Stimulated activated CD4-positive, alpha-beta T cell treated with anti-CD3 and anti-CD28 coated beads, Interleukin-2, amount 100 ng/mL, for 24 hours (primary cell): ENCODE results near the gene LACRT.

ENCODE experiments used
- DNase-seq, 2 donors: peaks; one replicate each; pipeline ENCODE4 v3.0.0-alpha.2; 2020

The LACRT gene

DNA sequence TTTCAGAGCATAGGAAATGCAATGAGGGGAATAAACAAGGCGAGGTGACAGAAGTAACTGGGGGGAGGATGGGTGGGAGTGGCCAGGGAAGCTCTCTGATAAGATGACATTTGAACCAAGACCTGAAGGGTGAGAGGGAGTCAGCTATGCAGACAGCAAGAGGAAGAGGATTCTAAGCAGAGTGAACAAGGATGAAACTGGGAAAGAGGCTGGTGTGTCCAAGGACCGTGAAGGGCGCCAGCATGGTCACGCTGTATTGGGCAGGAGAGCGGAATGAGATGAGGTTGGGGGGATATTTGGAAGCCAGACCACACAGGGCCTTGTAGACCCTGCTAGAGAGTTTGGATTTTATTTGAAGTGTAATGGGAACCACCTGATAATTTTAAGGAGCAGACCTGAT, 35.7 kb downstream of the LACRT start:
- DNase-seq = no peak

DNA sequence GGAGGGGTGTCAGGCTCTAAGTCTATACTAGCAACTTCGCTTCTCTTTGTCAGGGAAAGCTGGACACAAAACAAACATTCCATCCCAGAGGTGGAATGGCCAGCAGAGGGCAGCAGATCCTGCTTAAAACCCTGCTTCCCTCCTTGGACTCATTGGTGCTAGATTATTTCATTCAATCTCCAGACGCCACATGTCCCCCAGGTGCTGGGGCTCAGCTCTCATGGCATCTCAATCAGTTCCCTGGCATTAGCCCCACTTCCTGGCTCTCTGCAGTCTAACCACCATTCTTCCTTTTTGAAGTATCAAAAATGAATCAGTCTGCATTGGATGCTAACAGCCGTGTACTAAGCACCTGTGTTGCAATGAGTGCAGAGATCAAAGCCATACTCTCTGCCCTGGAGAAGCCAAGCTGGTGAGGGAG, 38.2 kb downstream of the LACRT start:
- DNase-seq = peak; percentile 69 to 72

DNA sequence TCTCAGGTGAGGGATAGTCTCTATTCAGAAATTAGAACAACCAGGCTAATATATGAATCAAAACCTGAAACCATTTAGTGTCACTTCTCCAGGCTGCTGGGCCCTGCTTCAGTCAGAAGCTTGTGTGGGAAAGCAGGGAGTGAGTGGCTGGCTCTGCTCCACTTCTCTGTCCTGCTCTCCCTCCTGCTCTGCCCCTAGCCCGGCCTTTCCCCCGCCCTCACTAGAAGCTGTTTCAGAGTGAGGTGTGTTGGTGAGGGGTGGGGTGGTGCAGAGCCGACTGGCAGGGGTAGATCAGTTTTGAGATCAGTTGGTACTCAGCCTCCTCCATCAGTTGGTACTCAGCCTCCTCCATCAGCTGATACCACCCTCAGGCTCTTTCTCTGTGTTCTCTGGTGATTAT, 39.2 kb downstream of the LACRT start:
- no peak for DNase-seq

DNA sequence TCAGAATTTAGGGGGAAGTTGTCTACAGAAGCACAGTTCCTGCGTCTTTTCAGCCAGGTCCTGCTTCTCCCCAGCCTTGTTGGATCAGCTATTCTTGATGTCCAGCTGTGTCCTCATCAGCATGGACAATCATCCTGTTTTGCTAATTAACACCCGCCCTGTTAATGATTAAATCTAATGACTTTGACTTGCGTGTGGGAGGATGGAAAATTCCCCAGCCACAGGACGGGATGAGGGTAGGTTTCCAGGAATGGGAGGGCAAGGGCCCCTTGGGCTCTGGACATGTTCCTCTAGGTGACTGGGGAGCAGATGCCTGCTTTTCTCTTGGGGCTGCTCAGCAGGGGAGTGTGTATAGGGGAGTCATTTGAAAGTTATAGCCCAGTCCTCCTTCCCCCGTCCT, 41.0 kb downstream of the LACRT start:
- no peak for DNase-seq

DNA sequence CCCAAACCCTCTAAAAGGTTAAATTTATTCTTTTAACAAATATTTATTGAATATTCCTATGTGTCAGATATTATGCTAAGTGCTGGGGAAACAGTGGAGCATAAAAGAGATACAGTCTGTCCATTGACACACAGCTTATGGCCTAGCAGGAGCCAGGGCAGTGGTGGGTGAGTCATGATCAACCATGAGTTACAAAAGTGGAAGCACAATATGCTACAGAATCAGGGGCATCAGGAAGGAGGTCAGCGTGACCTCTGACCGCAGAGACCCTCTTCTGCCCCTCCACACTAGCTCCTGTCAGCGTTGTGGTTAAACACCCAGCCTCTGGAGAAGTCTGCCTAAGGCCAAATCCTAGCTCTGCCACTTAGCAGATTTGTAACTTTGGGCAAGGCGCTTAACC, 41.6 kb downstream of the LACRT start:
- no peak for DNase-seq

DNA sequence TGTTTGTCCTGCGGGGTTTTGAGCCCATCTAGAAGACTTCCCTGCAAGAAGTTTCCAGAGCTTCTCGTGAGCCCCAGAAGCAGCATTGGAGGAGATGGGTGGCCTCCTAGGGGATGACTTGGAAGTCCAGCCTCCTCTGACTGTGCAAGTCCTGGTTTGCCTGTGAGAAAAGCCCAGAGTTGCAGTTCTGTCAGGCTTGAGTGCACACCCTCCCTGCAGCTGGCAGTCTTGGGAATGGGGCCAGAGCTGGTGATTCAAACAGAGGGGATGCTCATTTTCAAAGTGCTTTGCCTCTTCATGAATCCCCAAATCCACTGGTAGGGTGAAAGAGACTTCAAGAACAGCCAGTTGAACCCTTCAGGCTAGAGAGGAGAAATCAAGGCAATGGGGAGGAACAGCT, 42.4 kb downstream of the LACRT start:
- DNase-seq = no peak

DNA sequence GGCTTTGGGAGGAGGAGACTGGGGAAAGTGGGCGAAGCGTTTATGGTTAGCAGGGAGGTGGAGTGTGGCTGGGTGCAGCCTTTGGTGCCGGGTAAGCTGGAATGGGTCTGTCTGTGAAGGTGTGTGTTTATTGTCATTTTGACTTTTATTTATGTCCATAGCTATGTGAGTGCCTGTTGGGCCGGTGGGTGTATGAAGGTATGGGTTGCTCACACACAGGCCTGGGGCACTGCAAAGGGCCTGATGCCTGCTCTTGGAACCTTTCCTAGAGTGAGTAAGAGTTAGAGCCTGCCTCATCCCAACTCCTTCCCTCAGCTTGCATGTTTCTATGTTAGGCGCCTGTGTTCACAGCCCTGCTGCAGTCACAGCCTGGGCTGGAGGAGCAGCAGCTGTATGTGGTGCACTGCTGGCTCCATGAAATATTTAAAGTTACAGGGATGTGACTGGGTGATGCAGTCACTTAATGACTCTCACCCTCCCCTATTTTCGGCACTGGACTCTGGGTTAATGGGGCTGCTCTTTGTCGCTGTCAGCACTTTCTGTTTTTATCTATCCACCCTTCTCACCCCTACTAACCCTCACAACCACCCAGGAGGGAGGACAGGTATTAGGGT, 43.6 kb downstream of the LACRT start:
- DNase-seq = no peak

DNA sequence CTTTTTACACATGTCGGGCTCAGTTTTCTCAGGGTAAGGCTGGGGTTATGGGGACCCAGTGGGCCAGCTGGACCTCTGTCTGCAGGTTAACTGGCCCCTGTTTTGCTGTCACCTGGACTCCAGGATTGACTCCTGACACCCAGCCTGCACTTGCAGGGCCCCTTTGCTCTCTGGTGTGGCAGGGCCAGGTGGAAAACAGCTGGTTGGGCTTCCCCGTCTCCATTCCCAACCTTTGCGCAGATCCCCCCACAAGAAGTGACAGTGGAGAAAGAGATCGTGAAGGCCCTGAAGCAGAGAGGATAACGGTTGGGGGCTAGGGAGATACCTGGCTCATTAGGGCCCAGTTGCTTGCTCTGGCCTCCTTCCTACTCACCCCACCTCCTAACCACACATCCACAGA, 44.7 kb downstream of the LACRT start:
- no peak for DNase-seq

DNA sequence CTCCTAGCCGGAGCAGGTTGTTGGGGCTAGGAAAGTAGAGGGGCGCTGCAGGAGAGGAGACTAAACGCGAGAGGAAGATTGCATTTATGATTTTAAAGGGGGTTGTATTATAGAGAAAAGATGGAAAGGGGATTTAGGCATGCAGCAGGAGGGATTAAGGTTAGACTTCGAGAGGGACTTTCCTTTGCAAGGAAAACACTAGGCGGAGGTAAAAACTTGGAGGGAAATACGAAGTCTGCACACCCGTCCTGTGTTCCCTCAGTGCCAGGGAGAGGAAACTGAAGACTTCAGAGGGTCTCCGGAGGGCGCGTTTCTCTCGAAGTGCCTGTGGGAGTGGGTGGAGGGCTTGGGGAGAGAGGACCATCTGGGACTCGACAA, 45.8 kb downstream of the LACRT start:
- no peak for DNase-seq

DNA sequence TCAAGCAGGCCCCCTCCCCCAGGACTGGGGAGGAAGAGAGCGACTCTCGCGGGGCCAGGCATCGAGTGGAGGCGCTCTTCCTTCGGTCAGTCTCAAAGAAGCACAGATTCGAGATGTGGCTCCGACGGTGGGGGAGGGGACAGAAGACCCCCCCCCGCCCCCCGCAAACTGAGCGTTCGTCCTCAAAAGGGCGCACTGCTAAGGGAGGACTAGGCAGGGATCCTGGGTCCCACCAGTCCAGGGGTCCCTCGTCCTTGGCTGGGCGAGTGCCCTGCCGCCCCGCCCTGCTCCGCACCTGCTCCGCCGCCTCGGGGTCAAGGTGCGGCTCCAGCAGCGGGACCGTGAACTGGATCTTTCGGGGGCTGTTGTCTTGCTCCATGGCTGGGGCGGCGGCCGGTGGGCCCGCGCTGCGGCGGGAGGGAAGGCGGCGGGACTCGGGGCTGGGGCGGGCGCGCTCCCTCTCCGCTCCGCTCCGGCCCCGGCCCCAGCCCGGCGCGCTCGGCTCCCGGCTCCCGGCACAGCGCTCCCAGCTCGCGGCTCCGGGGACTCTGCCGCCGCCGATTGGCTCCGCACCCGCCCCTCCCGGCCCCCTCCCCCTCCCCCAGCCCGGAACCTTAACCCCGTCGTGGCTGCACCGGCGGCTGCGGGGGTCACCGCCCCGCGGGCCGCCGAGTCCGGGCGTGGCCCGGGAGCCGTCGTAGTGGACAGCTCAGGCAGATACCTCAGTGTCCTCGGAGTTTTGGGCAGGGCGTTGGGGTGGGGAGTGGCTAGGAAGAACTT, 46.4 kb downstream of the LACRT start, which contains the start of gene PPP1R1A:
Gene PPP1R1A (minus strand): TSS at position 550 of the 780 bp plus-strand sequence. CDS start 171 bp downstream, at position 379.
- no peak for DNase-seq

DNA sequence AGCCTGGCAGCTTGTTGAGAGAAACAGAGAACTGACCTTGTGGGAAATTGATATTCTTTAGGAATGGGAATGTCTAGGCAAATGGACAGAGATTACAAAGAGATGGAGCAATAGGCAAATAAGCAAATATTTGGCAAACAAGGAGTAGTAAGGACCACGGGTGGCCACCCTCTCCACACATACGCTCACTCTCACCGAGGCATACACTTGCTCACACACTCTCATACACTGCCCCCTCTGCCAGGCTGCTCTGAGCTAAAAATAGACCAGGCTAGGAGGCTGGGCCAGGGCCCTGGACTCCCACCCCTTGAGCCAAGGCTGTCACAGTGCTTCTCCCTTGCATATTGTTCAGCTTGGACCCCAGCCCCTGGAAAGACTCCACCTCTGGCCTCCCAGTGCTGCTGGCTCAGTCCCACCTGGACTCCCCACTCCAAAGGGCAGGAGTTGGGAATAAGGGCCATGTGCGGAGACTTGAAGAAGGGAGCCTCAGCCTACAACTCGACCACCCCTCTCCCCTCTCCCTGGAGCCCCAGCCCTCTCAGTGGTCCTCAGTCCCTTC, 47.3 kb downstream of the LACRT start:
- no peak for DNase-seq

DNA sequence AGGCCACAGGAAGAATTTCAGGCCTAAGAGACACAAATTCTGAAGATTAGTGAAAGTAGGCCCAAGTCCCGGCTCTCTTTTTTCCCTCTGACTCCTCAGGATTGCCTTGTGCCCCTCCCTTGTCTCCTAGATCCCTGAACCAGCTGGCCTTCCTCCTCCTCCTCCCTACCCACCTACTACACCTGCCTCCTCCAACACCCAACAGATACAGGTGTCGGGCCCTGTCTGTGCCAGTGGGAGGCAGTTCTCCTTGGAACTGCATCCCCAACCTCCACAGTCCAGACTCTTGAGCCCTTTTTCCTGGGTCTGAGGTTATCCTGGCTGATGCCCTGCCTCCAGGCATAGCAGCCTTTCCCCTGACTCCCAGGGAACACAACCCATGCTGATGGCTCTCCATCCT, 48.1 kb downstream of the LACRT start:
- DNase-seq = no peak

DNA sequence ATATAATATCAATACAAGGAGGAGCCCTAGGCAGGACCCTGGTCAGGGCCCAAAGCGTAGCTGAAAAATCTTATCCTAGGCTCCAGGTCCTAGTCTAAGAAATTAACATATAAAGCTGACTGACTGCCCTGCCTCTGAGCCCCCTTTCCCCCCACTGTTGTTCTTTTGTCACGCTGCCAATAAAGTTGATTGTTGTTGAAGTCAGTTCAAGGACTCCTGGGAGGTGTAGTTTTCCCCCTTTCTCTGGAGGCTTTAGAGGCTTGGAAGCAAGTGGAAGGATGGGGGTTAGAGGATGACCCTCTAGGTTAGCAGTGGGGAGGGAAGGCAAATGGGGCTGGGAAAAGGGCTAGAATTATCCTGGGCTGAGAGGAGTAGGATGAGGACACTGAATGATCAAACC, 49.5 kb downstream of the LACRT start:
- DNase-seq = no peak

DNA sequence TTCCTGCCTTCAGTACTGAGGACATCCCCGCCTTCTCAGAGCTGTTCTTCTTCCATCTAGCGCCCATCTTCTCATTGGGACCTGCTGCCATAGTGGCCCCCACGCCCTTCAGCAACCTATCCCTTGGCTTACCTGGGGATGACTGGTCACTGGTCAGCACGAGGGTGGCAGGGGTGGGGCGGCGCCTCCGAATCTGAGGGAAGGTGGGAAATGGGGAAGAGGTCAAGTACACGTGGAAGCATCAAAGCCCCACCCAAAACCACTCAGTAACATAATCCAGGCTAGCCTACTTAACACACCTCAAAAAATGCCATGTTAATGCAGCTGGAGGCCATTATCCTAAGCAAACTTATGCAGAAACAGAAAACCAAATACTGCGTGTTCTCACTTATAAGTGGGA, 50.6 kb downstream of the LACRT start:
- no peak for DNase-seq

DNA sequence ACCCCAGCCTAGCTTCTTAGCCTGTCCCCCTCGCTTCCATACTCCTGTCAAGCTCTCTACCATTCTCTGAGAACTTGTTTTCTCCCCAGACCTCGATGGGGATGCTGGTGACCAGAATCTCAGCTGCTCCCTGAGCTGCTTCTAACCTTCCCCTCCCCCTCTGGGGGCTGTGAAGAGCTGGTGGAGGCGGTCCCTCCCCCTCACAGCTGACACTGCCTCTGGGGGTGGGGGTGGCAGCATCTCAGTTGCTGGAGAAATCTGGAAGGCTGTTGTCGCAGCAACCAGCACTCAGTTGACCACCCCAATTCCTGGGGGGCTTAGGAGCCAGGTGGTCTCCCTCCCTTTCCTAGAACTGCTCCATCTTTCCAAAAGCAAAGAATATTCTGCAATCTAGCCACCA, 51.0 kb downstream of the LACRT start:
- no peak for DNase-seq

DNA sequence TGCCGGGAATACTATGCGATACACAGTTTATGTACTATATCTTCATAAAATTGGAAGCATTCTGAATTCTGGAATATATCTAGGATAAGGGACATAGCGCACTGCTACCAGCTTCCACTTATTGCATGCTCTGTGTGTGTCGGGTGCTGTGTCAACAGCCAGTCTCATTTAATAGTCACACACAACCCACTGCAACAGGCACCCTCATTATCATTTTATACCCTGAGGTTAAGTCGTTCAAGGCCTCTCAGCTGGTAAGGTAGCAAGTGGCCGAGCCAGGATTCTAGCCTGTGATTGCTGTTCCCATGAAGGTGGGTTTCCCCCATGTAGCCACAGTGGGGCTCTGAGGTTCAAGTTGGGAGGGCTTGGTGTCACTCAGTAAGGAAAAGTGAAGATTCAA, 53.3 kb downstream of the LACRT start:
- no peak for DNase-seq
